Measurements from ENCODE around the gene F13A1. TPM values are rescaled to one million over a fixed set of nuclear protein-coding genes. Genes with fewer than 3 reads are reported as not detected.

The F13A1 gene
- polyA plus RNA-seq, 1 of the 3 experiments (the other 2 are of a cell fraction) = not detected

- TF ChIP-seq JUND (IDR thresholded peaks at IDR 0.05) = no peak
- no peak for TF ChIP-seq USF1 (IDR thresholded peaks at IDR 0.05; ENCODE audit: borderline replicate concordance, low read depth)
- no peak for TF ChIP-seq FOSL2 (IDR thresholded peaks at IDR 0.05; ENCODE audit: borderline replicate concordance, low read depth)
Measured at GRCh38 chr6:6180684-6181083, 139.8 kb downstream of the F13A1 start (continued).

- no peaks in the 10 kb centered on the region; the same call in 1 of the 2 replicates for H3K27me3 ChIP-seq (ENCODE audit: insufficient read depth)
- H3K4me3 ChIP-seq (ENCODE audit: low read depth in 2 of 2, low read length in 1 of 2) = no peak overlapping the region
- no peaks in the 10 kb centered on the region for H3K9me3 ChIP-seq
- H2AFZ ChIP-seq (ENCODE audit: low read depth) = no peak overlapping the region
- WGBS (ENCODE audit: low lambda C conversion rate) = 4% methylated on average over 11 of the region's 11 CpGs
- no peaks in the 10 kb centered on the region for H3K9me2 ChIP-seq
- no peaks in the 10 kb centered on the region for H3K79me2 ChIP-seq (ENCODE audit: insufficient read depth)
- no peak overlapping the region for H3K27ac ChIP-seq (ENCODE audit: low read depth in 2 of 2, low read length in 1 of 2)
- H3K36me3 ChIP-seq (replicated peaks in 1 of 2; ENCODE audit: control insufficient read depth in 1 of 2, insufficient read depth in 2 of 2, low read length in 1 of 2) = no peaks in the 10 kb centered on the region
- no peaks in the 10 kb centered on the region for H3K4me1 ChIP-seq (ENCODE audit: control insufficient read depth in 1 of 2, insufficient read depth in 2 of 2, low read depth in 1 of 2, low read length in 1 of 2)
- ChIA-PET POLR2A (no interaction called here), CTCF (no interaction called here)
- H3K4me2 ChIP-seq = no peak overlapping the region
- no peaks in the 10 kb centered on the region for H3F3A ChIP-seq (replicated peaks; ENCODE audit: insufficient read depth)
- H4K20me1 ChIP-seq (ENCODE audit: insufficient read depth) = no peaks in the 10 kb centered on the region
- TF ChIP-seq EZH2phosphoT487 (IDR thresholded peaks at IDR 0.05; ENCODE audit: borderline replicate concordance, low read depth) (no peak), IRF3 (IDR thresholded peaks at IDR 0.05; ENCODE audit: low read depth, low read length) (no peak), CHD2 (IDR thresholded peaks at IDR 0.05; ENCODE audit: low read length, partially characterized antibody) (no peak), USF1 (IDR thresholded peaks at IDR 0.05; ENCODE audit: borderline replicate concordance, low read depth) (no peak), ELF1 (IDR thresholded peaks at IDR 0.05) (no peak), ZBTB33 (IDR thresholded peaks at IDR 0.05; ENCODE audit: borderline replicate concordance, low read depth) (no peak), EP300 (IDR thresholded peaks at IDR 0.05; ENCODE audit: borderline replicate concordance in 1 of 2, low read depth in 1 of 2, low read length in 1 of 2) (no peak), NRF1 (IDR thresholded peaks at IDR 0.05; ENCODE audit: low read depth, low read length) (no peak), JUND (IDR thresholded peaks at IDR 0.05) (no peak), GABPA (IDR thresholded peaks at IDR 0.05; ENCODE audit: low read depth) (no peak), RXRA (IDR thresholded peaks at IDR 0.05; ENCODE audit: borderline replicate concordance, low read depth) (no peak)
- no peak overlapping the region for H3K9ac ChIP-seq
- DNase-seq = no peak
Measured at GRCh38 chr6:6179858-6180623, 140.4 kb downstream of the F13A1 start.

Measured in SK-N-SH (cell line).